ENCODE results near the gene HPCAL1. TPM values are rescaled to one million over a fixed set of nuclear protein-coding genes. Genes with fewer than 3 reads are reported as not detected.

HPCAL1 gene
- total RNA-seq, 1 donor from 2014 or later = 160 TPM

DNA sequence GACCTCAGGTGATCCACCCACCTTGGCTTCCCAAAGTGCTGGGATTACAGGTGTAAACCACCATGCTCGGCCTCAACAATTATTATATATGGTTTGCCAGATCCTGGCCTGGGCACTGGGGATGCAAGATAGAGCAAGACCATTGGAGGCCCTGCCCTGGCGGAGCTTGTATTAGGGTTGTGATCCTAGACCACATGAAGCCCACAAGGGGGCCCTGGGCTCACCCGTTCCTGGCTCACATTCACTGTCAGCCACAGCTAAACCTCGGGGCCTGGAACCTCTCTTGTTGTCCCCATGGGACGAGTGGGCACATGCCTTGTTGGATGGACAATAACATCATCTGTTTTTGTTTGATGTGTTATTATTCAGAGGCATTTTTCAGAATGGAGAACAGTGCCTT, 14.9 kb downstream of the HPCAL1 start:
- Histone ChIP-seq H3K4me3 (no peak overlapping the region), H3K36me3 (no peaks in the 10 kb centered on the region), H3K27me3 (no peaks in the 10 kb centered on the region), H3K27ac (no peak overlapping the region), H3K9me3 (no peaks in the 10 kb centered on the region), H3K4me1 (no peaks in the 10 kb centered on the region)
- TF ChIP-seq, protein P1, sequence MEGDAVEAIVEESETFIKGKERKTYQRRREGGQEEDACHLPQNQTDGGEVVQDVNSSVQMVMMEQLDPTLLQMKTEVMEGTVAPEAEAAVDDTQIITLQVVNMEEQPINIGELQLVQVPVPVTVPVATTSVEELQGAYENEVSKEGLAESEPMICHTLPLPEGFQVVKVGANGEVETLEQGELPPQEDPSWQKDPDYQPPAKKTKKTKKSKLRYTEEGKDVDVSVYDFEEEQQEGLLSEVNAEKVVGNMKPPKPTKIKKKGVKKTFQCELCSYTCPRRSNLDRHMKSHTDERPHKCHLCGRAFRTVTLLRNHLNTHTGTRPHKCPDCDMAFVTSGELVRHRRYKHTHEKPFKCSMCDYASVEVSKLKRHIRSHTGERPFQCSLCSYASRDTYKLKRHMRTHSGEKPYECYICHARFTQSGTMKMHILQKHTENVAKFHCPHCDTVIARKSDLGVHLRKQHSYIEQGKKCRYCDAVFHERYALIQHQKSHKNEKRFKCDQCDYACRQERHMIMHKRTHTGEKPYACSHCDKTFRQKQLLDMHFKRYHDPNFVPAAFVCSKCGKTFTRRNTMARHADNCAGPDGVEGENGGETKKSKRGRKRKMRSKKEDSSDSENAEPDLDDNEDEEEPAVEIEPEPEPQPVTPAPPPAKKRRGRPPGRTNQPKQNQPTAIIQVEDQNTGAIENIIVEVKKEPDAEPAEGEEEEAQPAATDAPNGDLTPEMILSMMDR (IDR thresholded peaks at IDR 0.05) = no peak
- DNase-seq (no peak), ATAC-seq (no peak)
- intact Hi-C loops (cut with DNase I) = no loop called here

GRCh38 chr2:10318345-10318744, 15.6 kb downstream of the HPCAL1 start:
- Histone ChIP-seq H3K27me3 (no peaks in the 10 kb centered on the region), H3K9me3 (no peaks in the 10 kb centered on the region), H3K27ac (no peak overlapping the region), H3K4me3 (no peak overlapping the region), H3K4me1 (peaks cover 1% of the 10 kb centered on the region), H3K36me3 (no peaks in the 10 kb centered on the region)
- ATAC-seq = no peak
- intact Hi-C loops (cut with DNase I) = no loop called here
- TF ChIP-seq, protein P1 (IDR thresholded peaks at IDR 0.05) = no peak
- DNase-seq = no peak

DNA sequence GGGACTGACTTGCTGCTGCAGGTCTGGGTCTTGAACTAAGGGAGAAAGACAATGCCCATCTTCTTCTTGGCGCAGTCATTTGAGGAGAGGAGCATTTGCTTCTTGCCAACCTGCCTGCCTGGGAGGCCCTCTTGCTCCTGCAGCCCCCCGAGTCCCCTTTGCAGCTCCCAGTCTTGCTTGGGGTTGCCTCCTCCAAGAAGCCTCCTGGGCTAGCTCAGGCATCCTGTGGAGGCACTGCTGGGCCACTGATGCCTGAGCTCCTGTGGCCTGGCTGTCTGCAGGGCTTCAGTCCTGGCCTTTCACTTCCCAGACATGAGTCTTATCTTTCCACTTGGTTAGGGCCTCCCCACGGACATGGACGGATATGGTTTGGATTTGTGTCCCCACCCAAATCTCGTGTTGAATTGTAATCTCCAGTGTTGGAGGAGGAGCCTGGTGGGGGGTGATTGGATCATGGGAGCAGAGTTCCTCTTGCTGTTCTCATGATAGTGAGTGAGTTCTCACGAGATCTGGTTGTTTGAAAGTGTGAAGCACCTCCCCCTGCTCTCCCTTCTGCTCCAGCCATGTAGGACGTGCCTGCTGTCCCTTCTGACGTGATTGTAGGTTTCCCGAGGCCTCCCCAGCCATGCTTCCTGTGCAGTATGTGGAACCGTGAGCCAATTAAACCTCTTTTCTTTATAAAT, 17.3 kb downstream of the HPCAL1 start:
- Histone ChIP-seq H3K4me1 (peaks cover 15% of the 10 kb centered on the region), H3K4me3 (no peak overlapping the region), H3K27ac (no peak overlapping the region), H3K9me3 (no peaks in the 10 kb centered on the region), H3K27me3 (no peaks in the 10 kb centered on the region), H3K36me3 (no peaks in the 10 kb centered on the region)
- intact Hi-C loops (cut with DNase I) = no loop called here
- ATAC-seq = no peak
- no peak for DNase-seq
- TF ChIP-seq, protein P1 (IDR thresholded peaks at IDR 0.05) = no peak

DNA sequence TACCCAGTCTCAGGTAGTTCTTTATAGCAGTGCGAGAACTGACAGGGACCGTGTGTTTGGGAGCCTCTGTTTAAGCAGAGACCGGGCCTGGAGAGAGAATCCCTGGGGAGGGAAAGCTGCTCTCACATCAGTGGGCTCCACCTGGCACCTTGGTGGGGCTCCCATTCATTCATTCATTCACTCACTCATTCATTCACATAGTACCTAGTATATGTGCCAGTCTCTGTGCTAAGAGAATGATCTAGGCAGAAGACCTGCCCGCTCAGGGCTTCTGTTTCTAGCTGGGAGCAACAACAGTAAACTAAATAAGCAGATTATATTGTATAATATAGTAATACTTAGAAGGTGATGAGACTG, 17.8 kb downstream of the HPCAL1 start:
- no peaks in the 10 kb centered on the region for H3K9me3 ChIP-seq
- no peak overlapping the region for H3K27ac ChIP-seq
- DNase-seq (no peak), ATAC-seq (no peak)
- no peaks in the 10 kb centered on the region for H3K27me3 ChIP-seq
- TF ChIP-seq, protein P1 (IDR thresholded peaks at IDR 0.05) = no peak
- H3K4me1 ChIP-seq = peaks cover 21% of the 10 kb centered on the region
- intact Hi-C loops (cut with DNase I) = no loop called here
- H3K4me3 ChIP-seq = no peak overlapping the region
- H3K36me3 ChIP-seq = no peaks in the 10 kb centered on the region

- TF ChIP-seq, protein P1 (IDR thresholded peaks at IDR 0.05) = no peak
- H3K9me3 ChIP-seq = no peaks in the 10 kb centered on the region
- intact Hi-C loops (cut with DNase I) = no loop called here
- no peaks in the 10 kb centered on the region for H3K27me3 ChIP-seq
- ATAC-seq (no peak), DNase-seq (no peak)
- no peak overlapping the region for H3K27ac ChIP-seq
- no peaks in the 10 kb centered on the region for H3K36me3 ChIP-seq
- H3K4me1 ChIP-seq = peaks cover 24% of the 10 kb centered on the region
- H3K4me3 ChIP-seq = no peak overlapping the region
Measured at GRCh38 chr2:10320933-10321332, 18.2 kb downstream of the HPCAL1 start.

GRCh38 chr2:10321622-10322021, 18.9 kb downstream of the HPCAL1 start:
- ATAC-seq (no peak), DNase-seq (no peak)
- Histone ChIP-seq H3K9me3 (no peaks in the 10 kb centered on the region), H3K36me3 (no peaks in the 10 kb centered on the region), H3K27ac (no peak overlapping the region), H3K27me3 (no peaks in the 10 kb centered on the region), H3K4me3 (no peak overlapping the region), H3K4me1 (peaks cover 31% of the 10 kb centered on the region)
- intact Hi-C loops (cut with DNase I) = no loop called here
- TF ChIP-seq, protein P1 (IDR thresholded peaks at IDR 0.05) = no peak
